NCI-H1694 treated with DMSO at 0.1 percent for 48 hours (cell line): ENCODE measurements around the gene GMCL2.
"Not testable (repeated sequence)": the region's sequence is repeated elsewhere in the genome, so short reads cannot be mapped to it uniquely, and the experiment has no call there.

Source experiments
- DNase-seq: peaks from one replicate; lab custom pipeline; 2025; lab: John Stamatoyannopoulos, UW

GMCL2 gene

DNA sequence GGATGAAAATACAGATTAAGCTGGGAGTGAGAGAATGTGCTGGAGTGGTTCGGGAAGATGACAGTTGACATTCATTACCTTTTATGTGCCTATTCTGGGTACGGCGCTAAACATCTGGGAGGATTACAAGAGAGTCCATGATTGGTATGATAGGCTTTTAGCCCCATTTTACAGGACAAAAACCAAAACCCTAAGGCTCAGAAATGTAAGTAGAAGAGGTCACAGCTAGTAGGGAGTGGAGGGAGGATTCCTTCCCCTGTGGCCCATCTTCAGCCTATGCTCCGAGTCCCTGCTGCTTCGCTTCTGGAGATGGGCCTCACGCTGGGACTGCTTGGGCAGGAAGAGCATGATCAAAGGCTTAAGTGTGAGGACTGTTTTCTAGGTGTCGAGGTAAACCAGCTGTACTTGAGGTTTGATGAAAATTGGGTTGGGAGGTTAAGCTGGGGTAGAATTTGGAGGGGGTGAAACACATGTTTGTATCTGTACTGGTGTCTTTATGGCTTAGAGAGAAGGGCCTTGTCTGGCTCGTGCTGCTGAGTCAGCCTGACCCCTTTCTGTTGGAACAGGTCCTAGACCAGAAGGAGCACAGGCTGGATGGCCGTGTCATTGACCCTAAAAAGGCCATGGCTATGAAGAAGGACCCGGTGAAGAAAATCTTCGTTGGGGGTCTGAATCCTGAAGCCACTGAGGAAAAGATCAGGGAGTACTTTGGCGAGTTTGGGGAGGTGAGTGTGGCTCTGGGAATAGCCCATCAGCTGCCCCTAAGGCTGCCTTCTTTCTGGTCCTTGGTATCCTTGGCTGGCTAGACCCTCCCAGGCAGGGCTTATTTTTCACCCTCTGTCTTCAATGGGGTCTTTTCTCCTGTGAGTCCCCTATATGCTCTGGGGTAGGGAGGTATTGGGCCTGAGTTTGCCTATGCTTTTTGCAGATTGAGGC lies 19.3 kb upstream of the GMCL2 start:
- DNase-seq: no peak

DNA sequence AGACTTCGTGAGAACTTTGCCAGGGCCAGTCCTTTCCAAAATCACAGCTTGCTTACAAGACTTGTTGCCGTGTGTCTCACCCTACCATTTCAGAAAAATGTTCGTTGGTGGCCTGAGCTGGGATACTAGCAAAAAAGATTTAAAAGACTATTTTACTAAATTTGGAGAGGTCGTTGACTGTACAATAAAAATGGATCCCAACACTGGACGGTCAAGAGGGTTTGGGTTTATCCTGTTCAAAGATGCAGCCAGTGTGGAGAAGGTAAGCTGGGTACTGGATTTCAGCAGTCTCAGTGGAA lies 18.5 kb upstream of the GMCL2 start:
- no peak for DNase-seq

DNA sequence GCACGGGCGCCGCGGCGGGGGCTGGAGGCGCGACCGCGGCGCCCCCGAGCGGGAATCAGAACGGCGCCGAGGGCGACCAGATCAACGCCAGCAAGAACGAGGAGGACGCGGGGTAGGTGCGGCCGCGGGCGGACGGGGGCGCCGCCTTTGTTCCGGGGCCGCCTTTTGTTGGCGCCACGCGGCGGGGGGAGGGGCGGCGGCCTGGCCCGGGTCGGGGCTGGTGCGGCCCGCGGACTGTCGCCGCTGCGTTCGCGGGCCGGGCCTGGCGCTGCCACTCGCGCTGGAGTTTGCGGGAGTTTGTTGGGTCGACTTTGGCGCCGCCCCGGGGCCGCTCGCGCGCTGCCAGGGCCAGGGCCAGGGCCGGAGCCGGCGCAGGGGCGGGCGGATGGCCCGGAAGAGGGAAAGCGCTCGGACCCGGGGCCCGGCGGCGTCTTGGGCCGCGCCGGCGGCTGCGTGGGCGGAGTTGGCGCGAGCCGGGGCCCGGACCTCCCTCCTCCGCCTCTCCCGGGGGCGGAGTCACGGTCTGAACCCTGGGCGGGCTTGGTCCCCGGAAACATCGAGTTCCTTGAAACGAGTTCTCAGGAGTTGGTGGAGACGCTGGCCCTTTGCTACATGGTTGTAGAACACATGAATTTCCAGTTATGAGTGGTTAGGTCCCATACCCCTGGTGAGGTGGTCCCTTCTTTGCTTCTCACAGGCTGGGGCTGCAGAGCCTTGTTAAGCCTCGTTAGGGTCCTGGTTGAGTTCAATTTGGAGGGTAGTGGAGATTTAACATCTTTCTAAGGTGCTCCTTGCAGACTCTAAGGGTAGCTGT lies 18.0 kb upstream of the GMCL2 start:
- no peak for DNase-seq

DNA sequence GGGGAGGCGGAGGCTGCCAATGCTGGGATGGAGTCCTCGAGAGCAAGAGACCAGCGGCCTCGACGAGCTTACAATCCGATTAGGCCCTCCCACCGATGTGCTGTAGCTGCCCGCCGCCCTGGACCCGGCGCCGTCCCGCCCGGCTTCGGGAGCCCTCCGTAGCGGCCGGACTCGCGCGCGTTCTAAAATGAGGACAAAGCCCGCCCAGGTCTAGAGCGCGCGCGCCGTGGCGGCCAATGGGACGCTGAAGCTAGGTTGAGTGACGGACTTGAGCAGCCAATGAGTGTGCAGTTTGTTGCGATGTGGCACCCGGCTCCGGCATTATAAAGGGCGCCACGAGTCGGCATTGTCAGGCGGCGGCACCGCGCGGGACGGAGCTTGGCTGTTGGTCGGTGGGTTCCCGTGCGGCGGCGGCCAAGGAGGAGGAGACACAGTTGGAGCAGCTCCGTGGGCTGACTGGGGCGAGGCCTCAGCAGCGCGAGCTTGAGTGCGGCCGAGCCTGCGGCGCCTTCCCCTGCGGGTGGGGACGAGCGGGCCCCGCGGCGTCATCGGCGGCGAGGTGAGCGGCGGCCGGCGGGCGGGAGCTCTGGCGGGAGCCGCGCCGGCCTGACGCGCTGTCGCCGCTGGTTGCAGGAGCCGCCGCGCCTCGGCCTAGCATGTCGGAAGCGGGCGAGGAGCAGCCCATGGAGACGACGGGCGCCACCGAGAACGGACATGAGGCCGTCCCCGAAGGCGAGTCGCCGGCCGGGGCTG lies 17.2 kb upstream of the GMCL2 start, which contains the start of gene HNRNPAB:
Gene HNRNPAB (plus strand): TSS at position 352 of the 753 bp plus-strand sequence. CDS start 305 bp downstream, at position 657.
- DNase-seq: peak; percentile 88

DNA sequence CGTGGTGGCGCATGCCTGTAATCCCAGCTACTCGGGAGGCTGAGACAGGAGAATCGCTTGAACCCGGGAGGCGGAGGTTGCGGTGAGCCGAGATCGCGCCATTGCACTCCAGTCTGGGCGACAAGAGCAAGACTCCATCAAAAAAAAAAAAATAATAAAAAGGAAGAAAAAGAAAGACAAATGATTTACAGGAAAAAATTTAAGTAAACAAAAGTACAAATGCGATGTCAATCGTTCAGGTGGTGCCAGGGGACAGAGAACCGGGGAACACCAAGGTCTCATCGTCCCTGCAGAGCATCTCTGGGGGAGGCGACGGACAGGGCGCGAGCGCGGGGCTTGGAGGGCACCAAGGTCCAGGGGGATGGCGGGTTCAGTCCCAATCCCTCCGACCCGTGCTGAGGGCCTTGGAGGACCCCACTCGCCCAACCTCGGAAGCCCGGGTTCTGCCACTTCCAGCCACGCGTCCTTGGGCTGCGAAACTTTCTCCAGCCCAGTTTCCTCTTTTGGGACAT lies 16.6 kb upstream of the GMCL2 start:
- DNase-seq: peak; percentile 29

DNA sequence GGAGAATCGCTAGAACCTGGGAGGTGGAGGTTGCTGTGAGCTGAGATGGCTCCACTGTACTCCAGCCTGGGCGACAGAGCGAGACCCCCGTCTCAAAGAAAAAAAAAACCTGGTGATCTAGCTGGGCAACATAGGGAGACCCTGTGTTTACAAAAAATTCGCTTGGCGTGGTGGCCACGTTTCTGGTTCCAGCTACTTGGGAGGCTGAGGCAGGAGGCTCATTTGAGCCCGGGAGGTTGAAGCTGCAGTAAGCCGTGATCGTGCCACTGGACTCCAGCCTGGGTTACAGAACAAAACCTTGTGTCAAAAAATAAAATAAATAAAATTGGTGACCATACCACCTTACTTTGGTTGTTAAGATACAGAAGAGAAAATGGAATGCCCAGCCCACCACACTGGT lies 15.4 kb upstream of the GMCL2 start:
- DNase-seq: no peak

DNA sequence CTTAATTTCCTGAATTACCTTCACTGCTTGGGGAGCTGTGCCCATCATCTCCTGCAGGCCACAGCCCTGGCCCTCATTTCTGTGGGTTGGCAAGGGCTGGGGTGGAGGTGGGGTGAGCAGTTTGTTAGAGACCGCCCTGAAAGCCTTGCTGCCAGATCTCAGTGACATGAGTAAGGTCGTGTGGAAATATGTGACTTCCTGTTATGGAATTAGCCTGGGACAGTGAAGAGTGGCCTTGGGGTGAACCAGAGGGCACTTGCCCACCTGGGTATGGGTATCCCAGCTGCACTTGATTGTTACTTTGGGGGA lies 14.7 kb upstream of the GMCL2 start:
- DNase-seq: no peak

DNA sequence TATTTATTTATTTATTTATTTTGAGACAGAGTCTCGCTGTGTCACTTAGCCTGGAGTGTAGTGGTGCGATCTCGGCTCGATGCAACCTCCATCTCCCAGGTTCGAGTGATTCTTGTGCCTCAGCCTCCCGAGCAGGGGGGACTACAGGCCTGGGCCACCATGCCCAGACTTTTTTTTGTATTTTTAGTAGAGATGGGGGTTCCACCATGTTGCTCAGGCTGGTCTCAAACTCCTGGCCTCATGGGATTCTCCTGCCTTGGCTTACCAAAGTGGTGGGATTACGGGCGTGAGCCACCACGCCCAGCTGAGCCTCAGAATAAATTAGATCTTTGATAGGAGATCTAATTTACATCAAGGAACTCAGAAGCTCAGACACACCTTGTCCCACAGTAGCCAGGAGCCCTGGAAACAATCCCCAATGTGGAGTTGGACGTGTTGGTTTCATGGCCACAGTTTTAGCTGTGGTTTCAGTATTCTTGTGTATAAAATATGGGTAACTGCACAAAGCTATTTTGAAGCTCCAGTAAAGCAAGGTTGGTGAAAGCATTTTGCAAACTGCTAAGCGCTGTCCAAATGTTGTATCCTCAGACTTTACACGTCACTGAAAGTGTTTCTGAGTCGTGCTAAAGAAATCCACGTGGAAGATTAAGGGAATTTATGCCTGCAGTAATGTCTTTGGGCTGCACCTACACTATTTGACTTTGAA lies 14.2 kb upstream of the GMCL2 start:
- no peak for DNase-seq

DNA sequence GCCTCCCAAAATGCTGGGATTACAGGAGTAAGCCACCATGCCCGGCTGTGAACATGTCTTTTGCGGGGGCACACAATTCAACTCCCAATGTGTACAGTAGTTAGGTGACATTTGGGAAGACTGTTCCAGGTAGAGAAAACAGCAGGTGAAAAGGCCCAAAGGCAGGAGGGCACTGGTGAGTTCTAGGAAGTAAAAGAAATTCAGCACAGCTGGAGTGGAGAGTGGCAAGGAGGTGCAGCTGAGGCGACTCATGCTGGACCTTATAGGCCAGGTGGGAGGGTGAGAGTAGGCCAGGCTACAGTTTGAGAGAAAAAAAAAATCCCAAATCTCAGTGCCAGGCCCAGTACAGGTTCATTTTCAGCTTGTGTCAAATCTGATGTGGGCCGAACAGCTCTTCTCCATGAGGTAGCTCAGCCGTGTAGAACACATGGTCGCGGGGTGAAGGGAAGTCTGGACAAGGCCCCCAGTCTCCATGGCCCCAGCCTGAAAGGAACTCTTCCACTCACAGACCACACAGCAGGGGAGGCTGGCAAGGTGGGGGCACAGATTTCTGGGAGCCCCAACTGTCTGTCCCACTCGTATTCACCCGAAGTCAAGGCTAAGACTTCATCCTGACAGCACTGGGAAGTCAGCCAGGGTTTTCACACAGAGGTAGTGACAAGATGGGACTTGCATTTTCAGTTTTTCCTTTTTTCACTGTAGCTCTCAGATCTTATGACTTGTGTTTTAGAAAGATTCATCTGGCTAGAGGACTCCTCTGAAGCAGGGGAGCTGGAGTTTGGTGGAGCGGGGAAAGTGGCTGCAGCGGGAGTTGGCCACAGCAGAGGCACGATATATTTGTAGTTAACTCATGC lies 12.6 kb upstream of the GMCL2 start:
- peak; percentile 36 for DNase-seq

DNA sequence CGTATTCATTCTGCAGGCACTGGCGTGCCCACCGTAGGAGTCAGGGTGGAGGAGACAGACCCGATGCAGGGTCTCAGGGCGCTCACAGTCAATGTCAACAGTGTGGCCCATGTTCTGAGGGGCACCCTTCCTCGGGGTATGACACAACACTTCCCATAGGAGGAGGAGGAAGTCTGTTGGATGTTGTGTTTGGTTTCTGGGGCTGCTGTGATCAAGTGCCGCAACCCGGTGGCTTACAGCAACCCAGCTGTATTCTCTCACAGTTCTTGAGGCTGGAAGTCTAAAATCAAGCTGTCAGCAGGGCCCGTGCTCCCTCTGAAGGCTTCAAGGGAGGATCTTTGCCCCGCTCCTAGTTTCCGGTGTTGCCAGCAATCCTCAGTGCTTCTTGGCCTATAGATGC lies 11.5 kb upstream of the GMCL2 start:
- no peak for DNase-seq

DNA sequence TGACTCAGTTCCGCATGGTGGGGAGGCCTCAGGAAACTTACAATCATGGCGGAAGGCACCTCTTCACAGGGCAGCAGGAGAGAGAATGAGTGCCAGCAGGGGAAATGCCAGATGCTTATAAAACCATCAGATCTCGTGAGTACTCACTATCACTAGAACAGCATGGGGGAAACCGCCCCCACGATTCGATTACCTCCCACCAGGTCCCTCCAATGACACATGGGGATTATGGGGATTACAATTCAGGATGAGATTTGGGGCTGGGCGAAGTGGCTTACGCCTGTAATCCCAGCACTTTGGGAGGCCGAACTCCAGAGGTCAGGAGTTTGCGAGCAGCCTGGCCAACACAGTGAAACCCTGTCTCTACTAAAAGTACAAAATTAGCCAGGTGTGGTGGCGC lies 11.0 kb upstream of the GMCL2 start:
- not testable (repeated sequence) for DNase-seq

DNA sequence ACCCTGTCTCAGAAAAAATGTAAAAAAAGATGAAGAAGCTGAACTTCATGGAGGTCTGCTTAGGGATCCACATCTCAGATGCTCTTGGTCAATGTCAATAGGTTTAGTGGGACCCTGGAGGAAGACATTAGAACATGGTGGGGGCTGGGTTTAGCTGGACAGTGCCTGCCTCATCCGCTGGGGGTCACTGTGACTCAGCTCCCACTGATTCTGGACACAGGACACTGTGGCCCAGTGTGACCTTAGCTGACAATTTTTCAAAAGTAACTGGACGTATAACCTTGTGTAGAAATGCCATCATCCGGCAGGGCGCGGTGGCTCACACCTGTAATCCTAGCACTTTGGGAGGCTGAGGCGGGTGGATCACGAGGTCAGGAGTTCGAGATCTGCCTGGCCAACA lies 9.8 kb upstream of the GMCL2 start:
- no peak for DNase-seq

DNA sequence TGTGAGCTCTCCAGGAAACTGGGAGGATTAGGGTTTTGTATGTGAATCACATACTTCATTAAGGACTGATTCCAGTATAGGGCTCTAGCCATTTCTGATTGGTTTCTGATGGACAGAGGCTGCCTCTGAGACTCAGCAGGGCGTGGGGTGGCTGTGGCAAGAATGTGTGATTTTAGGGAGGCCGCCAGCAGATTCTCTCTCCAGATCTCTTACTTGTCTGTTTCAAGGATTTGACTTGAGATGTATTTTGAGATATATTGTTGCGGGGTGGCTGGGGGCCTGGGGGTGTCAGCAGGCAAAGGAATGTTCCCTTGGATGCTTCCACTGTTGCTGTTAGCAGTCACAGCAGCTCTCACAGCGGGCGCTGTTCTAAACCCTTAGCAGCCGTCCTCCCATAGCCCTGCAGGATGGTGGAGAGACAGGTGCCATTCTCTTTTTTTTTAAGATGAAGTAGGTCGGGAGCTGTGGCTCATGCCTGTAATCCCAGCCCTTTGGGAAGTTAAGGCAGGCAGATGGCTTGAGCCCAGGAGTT lies 9.2 kb upstream of the GMCL2 start:
- DNase-seq: no peak

DNA sequence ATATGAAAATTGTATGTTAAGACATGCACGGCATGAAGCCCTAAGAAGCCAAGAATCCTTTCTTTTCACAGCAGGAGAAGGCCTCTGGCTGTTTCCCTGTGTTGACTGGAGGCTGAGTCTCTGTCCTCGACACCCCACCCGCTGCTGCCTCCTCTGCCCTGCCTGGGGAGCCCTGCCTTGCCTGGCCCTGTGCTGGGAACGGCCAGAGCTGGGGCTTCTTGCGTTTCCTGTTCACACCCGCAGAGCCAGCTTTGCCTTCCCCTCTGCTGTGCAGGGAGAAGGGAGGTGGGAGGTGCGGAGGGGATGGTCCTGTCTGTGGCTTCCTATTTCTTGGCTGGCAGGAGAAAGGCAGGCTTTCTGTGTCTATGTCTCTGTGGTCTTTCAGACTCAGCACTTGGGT lies 6.9 kb upstream of the GMCL2 start:
- DNase-seq: no peak

DNA sequence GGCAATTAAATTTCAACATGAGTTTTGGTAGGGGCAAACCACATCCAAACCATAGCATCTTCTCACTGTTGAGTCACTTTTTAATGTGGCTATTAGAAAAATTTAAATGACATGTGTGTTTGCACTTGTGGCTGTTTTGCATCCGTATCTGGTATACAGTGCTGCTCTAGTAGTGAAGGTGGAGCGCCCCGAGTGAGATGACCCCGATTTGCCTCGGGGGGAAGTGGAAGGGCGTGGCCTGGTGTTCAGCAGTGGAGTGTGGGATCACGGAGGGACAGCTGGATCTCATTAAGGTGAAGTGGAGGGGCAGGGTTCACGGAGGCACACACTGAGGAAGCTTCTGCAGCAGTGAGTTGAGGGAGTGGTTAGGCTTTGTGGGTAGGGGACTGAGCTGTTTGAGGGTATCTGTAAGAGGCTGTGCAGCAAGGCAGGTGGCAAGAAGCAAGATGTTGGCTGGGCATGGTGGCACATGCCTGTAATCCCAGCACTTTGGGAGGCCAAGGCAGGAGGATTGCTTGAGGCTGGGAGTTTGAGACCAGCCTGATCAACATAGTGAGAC lies 6.2 kb upstream of the GMCL2 start:
- no peak for DNase-seq

DNA sequence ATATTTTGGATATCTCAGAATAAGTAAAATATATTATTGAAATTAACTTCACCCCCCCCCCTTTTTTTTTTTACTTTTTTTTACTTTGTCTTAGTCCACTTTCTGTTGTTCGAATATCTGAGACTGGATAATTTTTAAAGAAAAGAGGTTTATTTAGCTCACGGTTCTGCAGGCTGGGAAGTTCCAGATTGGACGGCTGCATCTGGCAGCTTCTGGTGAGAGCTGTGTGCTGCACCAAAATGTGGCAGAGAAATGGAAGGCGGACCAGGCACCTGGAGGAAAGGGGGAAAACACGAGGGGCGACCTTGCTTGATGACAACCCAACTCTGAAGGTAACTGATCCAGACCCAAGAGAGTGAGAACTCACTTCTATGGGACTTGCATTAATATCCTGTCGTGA lies 5.6 kb upstream of the GMCL2 start:
- no peak for DNase-seq

DNA sequence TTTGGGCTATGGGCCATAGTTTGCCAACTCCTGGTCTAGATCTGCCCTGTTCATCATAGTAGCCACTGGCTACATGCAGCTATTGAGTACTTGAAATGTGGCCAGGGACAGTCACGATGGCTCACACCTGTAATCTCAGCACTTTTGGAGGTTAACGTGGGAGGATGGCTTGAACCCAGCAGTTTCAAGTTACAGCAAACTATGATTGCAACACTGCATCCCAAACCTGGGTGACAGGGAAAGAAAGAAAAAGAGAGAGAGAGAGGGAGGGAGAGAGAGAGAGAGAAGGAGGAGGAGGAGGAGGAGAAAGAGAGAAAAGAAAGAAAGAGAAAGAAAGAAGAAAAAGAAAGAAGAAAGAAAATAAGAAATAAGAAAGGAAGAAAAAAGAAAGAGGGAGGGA lies 5.1 kb upstream of the GMCL2 start:
- no peak for DNase-seq

DNA sequence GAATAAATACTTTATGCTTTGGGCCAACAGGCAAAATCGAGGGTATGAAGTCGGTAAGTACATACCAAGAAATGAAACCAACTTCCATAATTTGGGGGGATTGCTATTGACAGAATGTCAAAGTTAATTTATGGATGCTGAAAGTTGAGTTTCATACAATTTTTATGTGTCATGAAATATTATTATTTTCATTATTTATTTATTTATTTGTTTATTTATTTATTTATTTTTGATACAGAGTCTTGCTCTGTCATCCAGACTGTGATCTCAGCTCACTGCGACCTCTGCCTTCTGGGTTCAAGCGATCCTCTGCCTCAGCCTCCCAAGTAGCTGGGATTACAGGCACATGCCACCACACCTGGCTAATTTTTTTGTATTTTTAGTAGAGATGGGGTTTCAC lies 4.5 kb upstream of the GMCL2 start:
- no peak for DNase-seq

DNA sequence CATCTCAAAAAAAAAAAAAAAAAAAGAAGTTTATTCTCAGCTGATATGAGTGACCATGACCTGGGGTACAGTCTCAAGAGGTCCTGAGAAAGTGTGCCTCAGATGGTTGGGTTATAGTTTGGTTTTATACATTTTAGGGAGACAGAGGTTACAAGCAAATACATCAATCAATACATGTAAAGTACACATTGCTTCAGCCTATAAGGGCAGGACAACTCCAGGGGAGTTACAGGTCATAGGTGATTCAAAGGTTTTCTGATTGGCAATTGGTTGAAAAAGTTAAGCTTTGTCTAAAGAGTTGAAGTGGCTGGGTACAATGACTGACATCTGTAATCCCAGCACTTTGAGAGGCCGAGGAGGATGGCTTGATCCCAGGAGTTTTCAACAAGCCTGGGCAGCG lies 2.3 kb upstream of the GMCL2 start:
- no peak for DNase-seq

DNA sequence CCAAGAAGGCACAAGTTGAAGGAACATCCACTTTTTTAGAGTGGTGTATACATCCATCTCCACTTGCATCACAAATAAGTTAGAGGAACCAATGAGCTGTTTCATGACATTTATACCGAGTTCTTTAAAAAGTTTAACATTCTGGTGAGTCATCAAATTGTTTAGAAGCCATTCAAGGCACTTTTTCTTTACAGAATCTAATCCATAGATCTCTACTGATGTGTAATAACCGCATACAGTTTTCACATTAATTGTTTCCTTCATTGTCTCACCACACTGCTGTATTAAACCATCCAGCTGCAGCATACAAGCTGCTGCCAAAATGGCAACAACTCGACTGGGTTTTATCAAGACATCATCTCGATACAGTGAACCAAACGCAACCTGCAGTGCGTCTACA lies 744 bp downstream of the GMCL2 start:
- no peak for DNase-seq
